Erythroblast (primary cell): Measurements from ENCODE around the gene TMEM131.

Source experiments
- GATA1 ChIP-seq: IDR thresholded peaks from 2 replicates; pipeline ENCODE4 v1.6.1; 2011; ENCODE audit warnings: low read depth, mild to moderate bottlenecking, control low read depth, low read length, moderate library complexity
- POLR2A ChIP-seq: IDR thresholded peaks from 2 replicates; pipeline ENCODE4 v1.6.1; 2011; ENCODE audit warnings: mild to moderate bottlenecking, low read length

GRCh38 chr2:98008415-98008814, 12.7 kb upstream of the TMEM131 start:
- no peak for TF ChIP-seq POLR2A
- TF ChIP-seq GATA1: no peak
